ENCODE data around the gene KSR2.

KSR2 gene

DNA sequence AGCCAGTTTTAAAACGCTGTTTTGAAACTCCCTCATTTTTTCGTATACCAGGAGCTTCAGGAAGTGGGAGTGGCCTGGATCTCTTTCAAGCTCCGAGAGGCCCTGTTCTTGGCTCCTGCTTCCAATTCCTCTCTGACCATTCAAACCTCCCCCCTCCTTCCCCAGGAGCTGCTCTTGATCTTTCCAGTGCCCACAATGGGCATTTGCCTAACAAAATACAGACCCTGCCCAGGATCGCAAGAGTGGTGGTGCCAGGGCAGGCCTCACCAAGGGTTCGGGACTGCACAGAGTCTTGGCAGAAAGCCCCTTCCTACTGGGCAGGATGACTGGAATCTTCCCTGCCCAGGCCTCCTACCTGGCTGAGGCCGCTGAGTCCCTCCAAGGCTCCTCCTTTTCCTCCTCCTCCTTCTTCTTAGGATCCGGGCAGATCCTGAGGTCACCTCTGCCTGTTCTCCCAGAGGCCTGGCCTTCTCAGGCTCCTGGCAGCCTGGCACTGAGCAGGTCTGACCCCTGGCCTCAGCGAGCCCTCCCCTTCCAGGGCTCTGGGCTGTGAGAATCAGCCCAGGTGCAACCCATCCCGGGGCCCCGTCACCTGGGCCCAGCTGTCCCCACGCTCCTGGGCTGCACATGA is 560.5 kb downstream of the KSR2 start:
- peak; percentile 45 for DNase-seq (ENCODE audit: low read depth, low spot score)
- no peak overlapping the region for H3K4me3 ChIP-seq (ENCODE audit: low read depth, low read length)
- TF ChIP-seq, protein P1, sequence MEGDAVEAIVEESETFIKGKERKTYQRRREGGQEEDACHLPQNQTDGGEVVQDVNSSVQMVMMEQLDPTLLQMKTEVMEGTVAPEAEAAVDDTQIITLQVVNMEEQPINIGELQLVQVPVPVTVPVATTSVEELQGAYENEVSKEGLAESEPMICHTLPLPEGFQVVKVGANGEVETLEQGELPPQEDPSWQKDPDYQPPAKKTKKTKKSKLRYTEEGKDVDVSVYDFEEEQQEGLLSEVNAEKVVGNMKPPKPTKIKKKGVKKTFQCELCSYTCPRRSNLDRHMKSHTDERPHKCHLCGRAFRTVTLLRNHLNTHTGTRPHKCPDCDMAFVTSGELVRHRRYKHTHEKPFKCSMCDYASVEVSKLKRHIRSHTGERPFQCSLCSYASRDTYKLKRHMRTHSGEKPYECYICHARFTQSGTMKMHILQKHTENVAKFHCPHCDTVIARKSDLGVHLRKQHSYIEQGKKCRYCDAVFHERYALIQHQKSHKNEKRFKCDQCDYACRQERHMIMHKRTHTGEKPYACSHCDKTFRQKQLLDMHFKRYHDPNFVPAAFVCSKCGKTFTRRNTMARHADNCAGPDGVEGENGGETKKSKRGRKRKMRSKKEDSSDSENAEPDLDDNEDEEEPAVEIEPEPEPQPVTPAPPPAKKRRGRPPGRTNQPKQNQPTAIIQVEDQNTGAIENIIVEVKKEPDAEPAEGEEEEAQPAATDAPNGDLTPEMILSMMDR (IDR thresholded peaks at IDR 0.05; ENCODE audit: low read depth, low read length): no peak
- in situ Hi-C loops (cut with HindIII; ENCODE audit: low sequenced_read_pairs): no loop called here

DNA sequence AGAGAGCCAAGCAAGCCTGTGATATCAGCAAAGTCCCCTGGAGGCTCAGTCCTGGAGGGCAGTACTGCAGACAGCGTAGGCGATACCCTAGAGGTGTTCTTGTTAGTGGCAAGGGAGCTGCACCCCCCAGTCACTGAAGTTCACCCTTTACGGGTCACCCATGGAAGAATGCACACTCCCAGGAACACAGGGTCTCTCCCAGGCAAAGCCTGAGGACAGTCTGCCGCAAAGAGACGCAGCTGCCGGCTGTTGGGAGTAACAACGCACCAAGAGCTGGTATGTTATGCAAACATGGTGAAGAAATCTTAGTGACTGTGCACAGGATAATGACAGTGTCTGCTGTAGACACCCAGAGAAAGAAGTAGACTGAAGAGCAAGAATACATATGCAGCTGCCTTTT is 563.9 kb downstream of the KSR2 start:
- in situ Hi-C loops (cut with HindIII; ENCODE audit: low sequenced_read_pairs): no loop called here
- DNase-seq (ENCODE audit: low read depth, low spot score): no peak
- no peak overlapping the region for H3K4me3 ChIP-seq (ENCODE audit: low read depth, low read length)
- TF ChIP-seq, protein P1 (IDR thresholded peaks at IDR 0.05; ENCODE audit: low read depth, low read length): no peak

DNA sequence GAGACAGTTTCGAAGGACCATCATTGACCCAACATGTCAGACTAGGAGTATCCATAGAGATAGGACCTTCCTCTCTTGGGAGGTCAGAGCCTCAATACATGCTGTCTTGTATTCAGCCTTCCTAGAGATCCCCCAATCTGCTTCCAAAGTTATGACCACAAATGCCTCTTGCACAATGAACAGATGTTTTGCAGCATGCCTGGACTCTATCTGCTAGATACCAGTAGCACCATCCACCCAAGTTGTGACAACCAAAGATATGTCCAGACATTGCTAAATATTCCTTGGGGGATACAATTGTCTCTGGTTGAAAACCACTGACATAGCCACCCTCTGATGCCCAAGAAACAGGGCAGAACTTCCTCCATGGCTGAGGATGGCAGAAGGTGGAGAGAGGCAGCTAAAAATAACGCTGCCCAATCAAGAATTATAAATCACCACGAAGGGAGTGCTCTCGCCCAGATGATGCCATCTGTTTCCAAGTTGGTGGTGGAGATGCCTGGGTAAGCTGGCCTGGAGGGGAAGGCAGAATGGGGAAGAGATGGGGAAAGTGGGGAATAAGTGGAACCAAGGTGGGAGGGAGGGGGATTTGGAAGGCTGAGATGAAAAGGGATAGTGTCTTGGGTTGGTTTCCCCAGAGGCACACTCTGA is 564.5 kb downstream of the KSR2 start:
- no peak overlapping the region for H3K4me3 ChIP-seq (ENCODE audit: low read depth, low read length)
- in situ Hi-C loops (cut with HindIII; ENCODE audit: low sequenced_read_pairs): no loop called here
- no peak for DNase-seq (ENCODE audit: low read depth, low spot score)
- TF ChIP-seq, protein P1 (IDR thresholded peaks at IDR 0.05; ENCODE audit: low read depth, low read length): no peak

DNA sequence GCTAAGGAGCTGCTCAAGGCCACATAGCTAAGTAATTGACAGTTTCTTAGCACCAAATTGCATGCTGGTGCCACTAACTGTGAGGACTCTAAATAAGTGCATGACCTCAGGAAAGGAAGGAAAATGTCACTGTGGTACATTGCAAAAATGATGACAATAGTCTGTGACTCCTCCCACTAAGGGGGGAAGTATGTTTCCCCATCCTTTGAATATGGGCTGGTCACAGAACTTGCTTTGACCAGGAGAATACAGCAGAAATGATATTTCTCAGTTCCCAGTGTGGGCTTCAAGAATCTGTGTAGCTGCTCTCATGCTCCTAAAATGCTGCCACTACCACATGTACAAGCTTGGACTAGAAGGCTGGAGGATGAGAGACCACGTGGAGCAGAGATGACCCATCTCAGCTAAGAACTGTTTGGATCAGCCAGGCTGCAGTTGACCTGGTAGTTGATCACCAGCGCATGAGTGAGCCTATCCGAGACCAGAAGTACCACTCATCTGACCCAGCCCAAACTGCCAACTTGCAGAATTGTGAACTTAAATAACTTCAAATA is 565.1 kb downstream of the KSR2 start:
- in situ Hi-C loops (cut with HindIII; ENCODE audit: low sequenced_read_pairs): no loop called here
- H3K4me3 ChIP-seq (ENCODE audit: low read depth, low read length): no peak overlapping the region
- TF ChIP-seq, protein P1 (IDR thresholded peaks at IDR 0.05; ENCODE audit: low read depth, low read length): no peak
- DNase-seq (ENCODE audit: low read depth, low spot score): no peak

Data from astrocyte of the spinal cord (primary cell).